Measurements from ENCODE around the gene ERBB4. TPM values are rescaled to one million over a fixed set of nuclear protein-coding genes. Genes with fewer than 3 reads are reported as not detected.

Gene ERBB4
- total RNA-seq, 1 experiment from 2014 or later = 0.04 TPM

GRCh38 chr2:212170382-212170781 lies 368.2 kb downstream of the ERBB4 start:
- H3K56ac ChIP-seq (ENCODE audit: insufficient read length, low read depth, low read length) = no peak overlapping the region
- H3K23me2 ChIP-seq (ENCODE audit: insufficient read length, low read depth, low read length, poor library complexity, severe bottlenecking) = no peaks in the 10 kb centered on the region
- H3K4me2 ChIP-seq (ENCODE audit: insufficient read depth, insufficient read length, low read length) = no peak overlapping the region
- H2AK5ac ChIP-seq (ENCODE audit: insufficient read length, low read length) = no peak overlapping the region
- no peak overlapping the region for H3K27ac ChIP-seq (ENCODE audit: insufficient read length, low read depth, low read length)
- H3T11ph ChIP-seq (ENCODE audit: low read length) = no peak overlapping the region
- H4K8ac ChIP-seq (replicated peaks; ENCODE audit: insufficient read length, low read depth, low read length) = no peak overlapping the region
- H3K18ac ChIP-seq (ENCODE audit: insufficient read length, low read depth, low read length) = no peak overlapping the region
- H4K20me1 ChIP-seq (ENCODE audit: control insufficient read depth, insufficient read depth, insufficient read length) = no peaks in the 10 kb centered on the region
- no peak overlapping the region for H4K5ac ChIP-seq (ENCODE audit: insufficient read length, low read depth, low read length)
- Mint-ChIP-seq H3K36me3 (ENCODE audit: insufficient read depth in 1 of 3, low read depth in 3 of 3) (peaks cover 12 to 31% (median 13%) of the 10 kb centered on the region in 3 experiments), H3K9me3 (peaks cover 30 to 33% of the 10 kb centered on the region in 2 experiments), H3K27ac (no peak overlapping the region; a peak in 1 of 7 replicates), H3K27me3 (ENCODE audit: low read depth) (no peaks in the 10 kb centered on the region; the same call in 1 of the 2 replicates), H3K4me3 (no peak overlapping the region), H3K4me1 (no peaks in the 10 kb centered on the region)
- H3K14ac ChIP-seq (ENCODE audit: insufficient read depth, low read length) = no peak overlapping the region
- no peak overlapping the region for H3K4ac ChIP-seq (ENCODE audit: low read depth, low read length)
- H3K9ac ChIP-seq (ENCODE audit: extremely low read depth, insufficient read length, low read length) = no peak overlapping the region
- no peaks in the 10 kb centered on the region for H3K27me3 ChIP-seq (ENCODE audit: insufficient read depth, low read length)
- H3K4me1 ChIP-seq (ENCODE audit: insufficient read depth, low read length) = no peaks in the 10 kb centered on the region
- no peak for DNase-seq
- no peaks in the 10 kb centered on the region for H3K79me1 ChIP-seq (ENCODE audit: insufficient read depth, low read depth, low read length, poor library complexity, severe bottlenecking)
- no peaks in the 10 kb centered on the region for H3K79me2 ChIP-seq (ENCODE audit: insufficient read depth, low read length)
- no peak overlapping the region for H3K23ac ChIP-seq (ENCODE audit: insufficient read length, low read depth, low read length)
- H2BK5ac ChIP-seq (ENCODE audit: insufficient read length, low read length) = no peak overlapping the region
- WGBS (ENCODE audit: extremely low coverage, insufficient read length, low lambda C conversion rate) = no CpG with 5 or more reads among the region's 2 CpGs
- TF ChIP-seq, protein P1, sequence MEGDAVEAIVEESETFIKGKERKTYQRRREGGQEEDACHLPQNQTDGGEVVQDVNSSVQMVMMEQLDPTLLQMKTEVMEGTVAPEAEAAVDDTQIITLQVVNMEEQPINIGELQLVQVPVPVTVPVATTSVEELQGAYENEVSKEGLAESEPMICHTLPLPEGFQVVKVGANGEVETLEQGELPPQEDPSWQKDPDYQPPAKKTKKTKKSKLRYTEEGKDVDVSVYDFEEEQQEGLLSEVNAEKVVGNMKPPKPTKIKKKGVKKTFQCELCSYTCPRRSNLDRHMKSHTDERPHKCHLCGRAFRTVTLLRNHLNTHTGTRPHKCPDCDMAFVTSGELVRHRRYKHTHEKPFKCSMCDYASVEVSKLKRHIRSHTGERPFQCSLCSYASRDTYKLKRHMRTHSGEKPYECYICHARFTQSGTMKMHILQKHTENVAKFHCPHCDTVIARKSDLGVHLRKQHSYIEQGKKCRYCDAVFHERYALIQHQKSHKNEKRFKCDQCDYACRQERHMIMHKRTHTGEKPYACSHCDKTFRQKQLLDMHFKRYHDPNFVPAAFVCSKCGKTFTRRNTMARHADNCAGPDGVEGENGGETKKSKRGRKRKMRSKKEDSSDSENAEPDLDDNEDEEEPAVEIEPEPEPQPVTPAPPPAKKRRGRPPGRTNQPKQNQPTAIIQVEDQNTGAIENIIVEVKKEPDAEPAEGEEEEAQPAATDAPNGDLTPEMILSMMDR (conservative IDR thresholded peaks at IDR 0.05) = no peak
- H2AFZ ChIP-seq (ENCODE audit: low read length) = no peak overlapping the region
- H2BK120ac ChIP-seq (ENCODE audit: low read depth, low read length, poor library complexity, severe bottlenecking) = no peak overlapping the region
- no peak overlapping the region for H2BK20ac ChIP-seq (ENCODE audit: low read depth, low read length, poor library complexity, severe bottlenecking)
- H2BK12ac ChIP-seq (ENCODE audit: insufficient read length, low read depth, low read length) = no peak overlapping the region
- no peaks in the 10 kb centered on the region for H3K9me3 ChIP-seq (ENCODE audit: control insufficient read depth, low read depth, low read length)
- no peak overlapping the region for H2BK15ac ChIP-seq (ENCODE audit: low read depth, low read length)
- no peak overlapping the region for H4K91ac ChIP-seq (ENCODE audit: insufficient read length, low read depth, low read length)

Measured in H9 (cell line).